HG02623 (cell line): ENCODE data around the gene MAD1L1.

Source experiments
- ATAC-seq: cut with Tn5 transposase; IDR thresholded peaks from one replicate; pipeline ENCODE4 v1.9.1; 2021; ENCODE audit warnings: moderate library complexity; ENCODE audit not compliant: unreplicated experiment

The MAD1L1 gene

GRCh38 chr7:2219136-2219535 is 13.6 kb downstream of the MAD1L1 start:
- no peak for ATAC-seq

GRCh38 chr7:2218444-2218785 is 14.3 kb downstream of the MAD1L1 start:
- ATAC-seq, result no peak

- ATAC-seq, result no peak
Measured at GRCh38 chr7:2217716-2218443, 14.9 kb downstream of the MAD1L1 start.

GRCh38 chr7:2217206-2217605 is 15.5 kb downstream of the MAD1L1 start:
- ATAC-seq, result no peak

GRCh38 chr7:2215851-2216250 is 16.9 kb downstream of the MAD1L1 start:
- ATAC-seq, result no peak

- ATAC-seq, result no peak
Measured at GRCh38 chr7:2214636-2215035, 18.1 kb downstream of the MAD1L1 start.

GRCh38 chr7:2213551-2214215 is 19.1 kb downstream of the MAD1L1 start:
- ATAC-seq, result no peak

GRCh38 chr7:2212906-2213305 is 19.8 kb downstream of the MAD1L1 start:
- no peak for ATAC-seq

- ATAC-seq, result no peak
Measured at GRCh38 chr7:2211926-2212325, 20.8 kb downstream of the MAD1L1 start.

GRCh38 chr7:2211259-2211880 is 21.4 kb downstream of the MAD1L1 start:
- ATAC-seq, result no peak

GRCh38 chr7:2210551-2211258 is 22.0 kb downstream of the MAD1L1 start:
- ATAC-seq, result no peak

GRCh38 chr7:2209961-2210323 is 22.8 kb downstream of the MAD1L1 start:
- no peak for ATAC-seq

GRCh38 chr7:2209146-2209960 is 23.4 kb downstream of the MAD1L1 start:
- ATAC-seq, result peak; percentile 64

GRCh38 chr7:2208712-2209111 is 24.0 kb downstream of the MAD1L1 start:
- no peak for ATAC-seq

- ATAC-seq, result no peak
Measured at GRCh38 chr7:2205036-2205780, 27.5 kb downstream of the MAD1L1 start.

- no peak for ATAC-seq
Measured at GRCh38 chr7:2204446-2204845, 28.3 kb downstream of the MAD1L1 start.

GRCh38 chr7:2203766-2204300 is 28.9 kb downstream of the MAD1L1 start:
- no peak for ATAC-seq

- ATAC-seq, result no peak
Measured at GRCh38 chr7:2202901-2203765, 29.6 kb downstream of the MAD1L1 start.

GRCh38 chr7:2202361-2202761 is 30.4 kb downstream of the MAD1L1 start:
- ATAC-seq, result no peak
